Measurements from ENCODE around the gene CLTCL1.

DNA sequence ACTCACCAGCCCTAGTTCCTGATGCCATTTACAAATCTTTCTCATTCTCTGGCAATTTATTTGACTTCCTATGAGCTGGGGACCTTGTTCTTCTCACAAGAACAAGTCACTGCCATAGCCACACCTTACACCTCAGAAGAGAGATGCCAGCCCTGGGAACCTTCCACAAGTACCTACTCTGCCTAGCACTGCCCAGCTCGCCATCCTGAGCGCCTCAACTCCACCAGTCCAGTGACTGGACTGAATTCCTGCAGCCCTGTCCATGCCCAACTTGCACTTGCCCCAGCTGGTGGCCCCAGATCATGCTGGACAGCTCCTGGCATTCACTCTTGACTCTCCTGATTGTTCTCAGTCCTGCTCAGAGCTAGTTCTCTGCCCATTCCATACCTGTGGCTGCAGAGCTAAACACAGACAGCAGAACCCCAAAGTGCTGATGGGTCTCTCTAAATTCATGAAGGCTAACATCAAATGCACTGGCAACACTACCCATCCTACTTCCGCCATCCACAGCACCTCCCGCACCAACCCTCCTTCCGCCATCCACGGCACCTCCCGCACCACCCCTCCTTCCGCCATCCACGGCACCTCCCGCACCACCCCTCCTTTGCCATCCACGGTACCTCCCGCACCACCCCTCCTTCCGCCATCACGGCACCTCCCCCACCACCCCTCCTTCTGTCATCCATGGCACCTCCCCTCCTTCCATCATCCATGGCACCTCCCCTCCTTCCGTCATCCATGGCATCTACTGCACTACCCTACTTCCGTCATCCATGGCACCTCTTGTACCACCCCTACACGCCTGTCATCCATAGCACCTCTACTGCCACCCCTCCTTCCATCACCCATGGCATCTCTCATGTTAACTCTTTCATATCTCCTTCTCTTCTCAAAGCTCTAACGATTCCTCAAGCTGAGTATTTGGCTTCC, 89.4 kb downstream of the CLTCL1 start:
- TF ChIP-seq POLR2A (IDR thresholded peaks at IDR 0.05) (no peak), POLR2AphosphoS5 (IDR thresholded peaks at IDR 0.05) (no peak)
- TF ChIP-seq, protein P1, sequence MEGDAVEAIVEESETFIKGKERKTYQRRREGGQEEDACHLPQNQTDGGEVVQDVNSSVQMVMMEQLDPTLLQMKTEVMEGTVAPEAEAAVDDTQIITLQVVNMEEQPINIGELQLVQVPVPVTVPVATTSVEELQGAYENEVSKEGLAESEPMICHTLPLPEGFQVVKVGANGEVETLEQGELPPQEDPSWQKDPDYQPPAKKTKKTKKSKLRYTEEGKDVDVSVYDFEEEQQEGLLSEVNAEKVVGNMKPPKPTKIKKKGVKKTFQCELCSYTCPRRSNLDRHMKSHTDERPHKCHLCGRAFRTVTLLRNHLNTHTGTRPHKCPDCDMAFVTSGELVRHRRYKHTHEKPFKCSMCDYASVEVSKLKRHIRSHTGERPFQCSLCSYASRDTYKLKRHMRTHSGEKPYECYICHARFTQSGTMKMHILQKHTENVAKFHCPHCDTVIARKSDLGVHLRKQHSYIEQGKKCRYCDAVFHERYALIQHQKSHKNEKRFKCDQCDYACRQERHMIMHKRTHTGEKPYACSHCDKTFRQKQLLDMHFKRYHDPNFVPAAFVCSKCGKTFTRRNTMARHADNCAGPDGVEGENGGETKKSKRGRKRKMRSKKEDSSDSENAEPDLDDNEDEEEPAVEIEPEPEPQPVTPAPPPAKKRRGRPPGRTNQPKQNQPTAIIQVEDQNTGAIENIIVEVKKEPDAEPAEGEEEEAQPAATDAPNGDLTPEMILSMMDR (IDR thresholded peaks at IDR 0.05 in 8 of 11, conservative IDR thresholded peaks at IDR 0.05 in 3 of 11), result no peak
